GM23338 (cell line): ENCODE data around the gene KAZN. TPM values are rescaled to one million over a fixed set of nuclear protein-coding genes. Genes with fewer than 3 reads are reported as not detected.

Source experiments
- ATAC-seq: fragments of 200-7000 bp; cut with Tn5 transposase; 3 replicates; pipeline ENCODE4 v1.9.1; 2020
- DNase-seq: peaks from one replicate; pipeline ENCODE4 v3.0.0-alpha.2; 2015; ENCODE audit warnings: low spot score
- H2AFZ ChIP-seq: fragments of 200-600 bp; sonication (generic); 2 replicates; pipeline ENCODE4 v1.8.0; 2016; ENCODE audit warnings: antibody characterized with exemption, mild to moderate bottlenecking, moderate library complexity
- H3F3A ChIP-seq: fragments of 200-600 bp; sonication (generic); replicated peaks from 2 replicates; pipeline ENCODE4 v1.8.0; 2017; ENCODE audit warnings: antibody characterized with exemption, mixed run types, low read depth
- H3K27ac ChIP-seq: fragments of 200-600 bp; sonication (generic); 2 replicates; pipeline ENCODE4 v1.6.1; 2016; ENCODE audit warnings: low read depth
- H3K27me3 ChIP-seq: fragments of 200-600 bp; sonication (generic); 2 replicates; pipeline ENCODE4 v1.8.0; 2016; ENCODE audit warnings: mild to moderate bottlenecking, mixed run types, moderate library complexity; ENCODE audit not compliant: insufficient read depth
- H3K36me3 ChIP-seq: fragments of 200-600 bp; sonication (generic); 2 replicates; pipeline ENCODE4 v1.8.0; 2016; ENCODE audit warnings: mild to moderate bottlenecking; ENCODE audit not compliant: insufficient read depth
- H3K4me1 ChIP-seq: fragments of 200-600 bp; sonication (generic); 2 replicates; pipeline ENCODE4 v1.8.0; 2016; ENCODE audit warnings: mild to moderate bottlenecking, moderate library complexity; ENCODE audit not compliant: insufficient read depth
- H3K4me2 ChIP-seq: fragments of 200-600 bp; sonication (generic); 2 replicates; pipeline ENCODE4 v1.7.1; 2017; ENCODE audit warnings: mixed run types
- H3K4me3 ChIP-seq: fragments of 200-600 bp; sonication (generic); 2 replicates; pipeline ENCODE4 v1.6.1; 2016; ENCODE audit warnings: mixed run types
- H3K79me2 ChIP-seq: fragments of 200-600 bp; sonication (generic); replicated peaks from 2 replicates; pipeline ENCODE4 v1.8.0; 2017; ENCODE audit warnings: mild to moderate bottlenecking; ENCODE audit not compliant: insufficient read depth
- H3K9me2 ChIP-seq: fragments of 200-600 bp; sonication (generic); 2 replicates; pipeline ENCODE4 v1.8.0; 2017; ENCODE audit not compliant: insufficient read depth
- H4K20me1 ChIP-seq: fragments of 200-600 bp; sonication (generic); replicated peaks from 2 replicates; pipeline ENCODE4 v1.8.0; 2017; ENCODE audit warnings: mild to moderate bottlenecking; ENCODE audit not compliant: insufficient read depth
- H3K27ac Mint-ChIP-seq: 2 replicates; pipeline ENCODE4 v1.8.0; 2020; ENCODE audit warnings: inconsistent platforms, mild to moderate bottlenecking, moderate library complexity, mixed read lengths
- H3K27me3 Mint-ChIP-seq: 3 replicates; pipeline ENCODE4 v1.8.0; 2022; ENCODE audit warnings: low read depth, mild to moderate bottlenecking, moderate library complexity, mixed read lengths, inconsistent platforms; ENCODE audit not compliant: insufficient read depth, poor library complexity
- H3K36me3 Mint-ChIP-seq: 3 replicates; pipeline ENCODE4 v1.8.0; 2021; ENCODE audit warnings: low read depth, mild to moderate bottlenecking, inconsistent platforms, moderate library complexity, mixed read lengths
- H3K4me1 Mint-ChIP-seq: 3 replicates; pipeline ENCODE4 v1.8.0; 2020; ENCODE audit warnings: mild to moderate bottlenecking, inconsistent platforms, mixed read lengths
- H3K4me3 Mint-ChIP-seq: 3 replicates; pipeline ENCODE4 v1.8.0; 2021; ENCODE audit warnings: moderate library complexity, mild to moderate bottlenecking, inconsistent platforms, mixed read lengths
- H3K9me3 Mint-ChIP-seq: 3 replicates; pipeline ENCODE4 v1.8.0; 2020; ENCODE audit warnings: moderate library complexity, mild to moderate bottlenecking, inconsistent platforms, mixed read lengths
- CREB1 ChIP-seq: fragments of 250-450 bp; sonication (Bioruptor Pico); IDR thresholded peaks from 2 replicates; pipeline ENCODE4 v1.5.0; 2020; ENCODE audit warnings: low read depth, mild to moderate bottlenecking, moderate library complexity
- CTCF ChIP-seq, 2 experiments: fragments of 200-600 bp in 1 of 2; sonication (generic) in 1 of 2; conservative IDR thresholded peaks; 2 replicates each; pipeline versions ENCODE4 v1.5.1 to v1.6.1; 2016 to 2017; ENCODE audit warnings: antibody characterized with exemption in 2 of 2, low read depth in 2 of 2, mild to moderate bottlenecking in 2 of 2, moderate library complexity in 1 of 2
- EZH2 ChIP-seq: fragments of 200-600 bp; sonication (generic); IDR thresholded peaks from one replicate; pipeline ENCODE4 v1.8.0; 2017; ENCODE audit warnings: antibody characterized with exemption, mild to moderate bottlenecking, low read depth; ENCODE audit not compliant: unreplicated experiment
- EZH2phosphoT487 ChIP-seq: fragments of 200-600 bp; sonication (generic); IDR thresholded peaks from one replicate; pipeline ENCODE4 v1.8.1; 2018; ENCODE audit warnings: antibody characterized with exemption; ENCODE audit not compliant: unreplicated experiment
- JUNB ChIP-seq: IDR thresholded peaks from one replicate; pipeline ENCODE4 v1.6.1; 2016; ENCODE audit warnings: antibody characterized with exemption; ENCODE audit not compliant: unreplicated experiment
- NANOG ChIP-seq: IDR thresholded peaks from 2 replicates; pipeline ENCODE4 v1.6.1; 2016; ENCODE audit warnings: antibody characterized with exemption, borderline replicate concordance
- POLR2AphosphoS5 ChIP-seq: IDR thresholded peaks from 2 replicates; pipeline ENCODE4 v1.6.1; 2016; ENCODE audit warnings: antibody characterized with exemption, low read depth
- STAT1 ChIP-seq: IDR thresholded peaks from one replicate; pipeline ENCODE4 v1.6.1; 2016; ENCODE audit warnings: antibody characterized with exemption; ENCODE audit not compliant: unreplicated experiment
- ZNF114 ChIP-seq: fragments of 250-450 bp; sonication (Bioruptor Pico); IDR thresholded peaks from 2 replicates; pipeline ENCODE4 v1.5.0; 2020; ENCODE audit warnings: mild to moderate bottlenecking, moderate library complexity
- ZNF331 ChIP-seq: fragments of 250-450 bp; sonication (Bioruptor Pico); IDR thresholded peaks from 2 replicates; pipeline ENCODE4 v1.5.0; 2020; ENCODE audit warnings: low read depth, mild to moderate bottlenecking, moderate library complexity
- ZNF462 ChIP-seq: fragments of 250-450 bp; sonication (Bioruptor Pico); IDR thresholded peaks from 2 replicates; pipeline ENCODE4 v1.5.0; 2020; ENCODE audit warnings: mild to moderate bottlenecking, moderate library complexity
- polyA plus RNA-seq: library from polyadenylated mRNA; unstranded; fragments of >200 nt; fragmentation: Nextera tagmentation; extraction: Ambion mirVana; gene quantifications from 2 replicates; pipeline ENCODE4 v1.2.1, GENCODE V29; 2016
- total RNA-seq: library from RNA; depleted of rRNA; stranded (reverse); fragments of >200 nt; shearing (Covaris generic); gene quantifications from 2 replicates; pipeline ENCODE4 v1.2.3, GENCODE V29; 2014
- TF ChIP-seq, protein P1 (sequence below): IDR thresholded peaks from one replicate; pipeline ENCODE4 v1.6.1; 2018; ENCODE audit warnings: antibody characterized with exemption; ENCODE audit not compliant: unreplicated experiment
- TF ChIP-seq, protein P2 (sequence below): IDR thresholded peaks from 2 replicates; pipeline ENCODE4 v1.6.1; 2016; ENCODE audit warnings: antibody characterized with exemption

The KAZN gene
- total and polyA plus RNA-seq, 2 experiments from 2014 or later, result 9.9 to 15.0 TPM

GRCh38 chr1:15128077-15128476 is 529.6 kb downstream of the KAZN start:
- H3K27me3 Mint-ChIP-seq, result peaks cover 8% of the 10 kb centered on the region
- H3K9me3 Mint-ChIP-seq, result peaks cover 24% of the 10 kb centered on the region
- Histone ChIP-seq H3K27ac (no peak overlapping the region), H3K4me1 (no peaks in the 10 kb centered on the region), H3K4me3 (no peak overlapping the region), H3K27me3 (no peaks in the 10 kb centered on the region), H3K4me2 (no peak overlapping the region), H3K79me2 (no peaks in the 10 kb centered on the region), H3F3A (no peaks in the 10 kb centered on the region), H4K20me1 (no peaks in the 10 kb centered on the region), H3K36me3 (no peaks in the 10 kb centered on the region), H3K9me2 (0 out of 2 replicates have a peak, but pooled peaks cover 3% of the 10 kb centered on the region), H2AFZ (no peak overlapping the region)
- H3K4me1 Mint-ChIP-seq, result no peaks in the 10 kb centered on the region
- TF ChIP-seq, protein P1, sequence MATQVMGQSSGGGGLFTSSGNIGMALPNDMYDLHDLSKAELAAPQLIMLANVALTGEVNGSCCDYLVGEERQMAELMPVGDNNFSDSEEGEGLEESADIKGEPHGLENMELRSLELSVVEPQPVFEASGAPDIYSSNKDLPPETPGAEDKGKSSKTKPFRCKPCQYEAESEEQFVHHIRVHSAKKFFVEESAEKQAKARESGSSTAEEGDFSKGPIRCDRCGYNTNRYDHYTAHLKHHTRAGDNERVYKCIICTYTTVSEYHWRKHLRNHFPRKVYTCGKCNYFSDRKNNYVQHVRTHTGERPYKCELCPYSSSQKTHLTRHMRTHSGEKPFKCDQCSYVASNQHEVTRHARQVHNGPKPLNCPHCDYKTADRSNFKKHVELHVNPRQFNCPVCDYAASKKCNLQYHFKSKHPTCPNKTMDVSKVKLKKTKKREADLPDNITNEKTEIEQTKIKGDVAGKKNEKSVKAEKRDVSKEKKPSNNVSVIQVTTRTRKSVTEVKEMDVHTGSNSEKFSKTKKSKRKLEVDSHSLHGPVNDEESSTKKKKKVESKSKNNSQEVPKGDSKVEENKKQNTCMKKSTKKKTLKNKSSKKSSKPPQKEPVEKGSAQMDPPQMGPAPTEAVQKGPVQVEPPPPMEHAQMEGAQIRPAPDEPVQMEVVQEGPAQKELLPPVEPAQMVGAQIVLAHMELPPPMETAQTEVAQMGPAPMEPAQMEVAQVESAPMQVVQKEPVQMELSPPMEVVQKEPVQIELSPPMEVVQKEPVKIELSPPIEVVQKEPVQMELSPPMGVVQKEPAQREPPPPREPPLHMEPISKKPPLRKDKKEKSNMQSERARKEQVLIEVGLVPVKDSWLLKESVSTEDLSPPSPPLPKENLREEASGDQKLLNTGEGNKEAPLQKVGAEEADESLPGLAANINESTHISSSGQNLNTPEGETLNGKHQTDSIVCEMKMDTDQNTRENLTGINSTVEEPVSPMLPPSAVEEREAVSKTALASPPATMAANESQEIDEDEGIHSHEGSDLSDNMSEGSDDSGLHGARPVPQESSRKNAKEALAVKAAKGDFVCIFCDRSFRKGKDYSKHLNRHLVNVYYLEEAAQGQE, result no peak
- no peak for TF ChIP-seq CTCF (conservative IDR thresholded peaks at IDR 0.05; ENCODE audit: low read depth in 2 of 2)
- no peak for TF ChIP-seq JUNB
- no peak for TF ChIP-seq STAT1
- no peak for TF ChIP-seq EZH2
- TF ChIP-seq ZNF331 (CRISPR knock-in tag), result no peak
- TF ChIP-seq, protein P2, sequence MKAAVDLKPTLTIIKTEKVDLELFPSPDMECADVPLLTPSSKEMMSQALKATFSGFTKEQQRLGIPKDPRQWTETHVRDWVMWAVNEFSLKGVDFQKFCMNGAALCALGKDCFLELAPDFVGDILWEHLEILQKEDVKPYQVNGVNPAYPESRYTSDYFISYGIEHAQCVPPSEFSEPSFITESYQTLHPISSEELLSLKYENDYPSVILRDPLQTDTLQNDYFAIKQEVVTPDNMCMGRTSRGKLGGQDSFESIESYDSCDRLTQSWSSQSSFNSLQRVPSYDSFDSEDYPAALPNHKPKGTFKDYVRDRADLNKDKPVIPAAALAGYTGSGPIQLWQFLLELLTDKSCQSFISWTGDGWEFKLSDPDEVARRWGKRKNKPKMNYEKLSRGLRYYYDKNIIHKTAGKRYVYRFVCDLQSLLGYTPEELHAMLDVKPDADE, result no peak
- no peak for TF ChIP-seq POLR2AphosphoS5
- TF ChIP-seq EZH2phosphoT487, result no peak
- TF ChIP-seq ZNF462 (CRISPR knock-in tag), result no peak
- no peak for TF ChIP-seq NANOG
- no peak for TF ChIP-seq ZNF114 (CRISPR knock-in tag)
- no peak for TF ChIP-seq CREB1 (CRISPR knock-in tag)
- DNase-seq, result no peak
- no peak overlapping the region for H3K4me3 Mint-ChIP-seq
- peaks cover 9% of the 10 kb centered on the region; the same call in 1 of the 3 replicates for H3K36me3 Mint-ChIP-seq
- H3K27ac Mint-ChIP-seq, result no peak overlapping the region
- ATAC-seq, result no peak
